Loucy (cell line): Measurements from ENCODE around the gene COL5A3.

Source experiments
- H2AFZ ChIP-seq: fragments of 200-600 bp; sonication (generic); 2 replicates; pipeline ENCODE4 v1.6.0; 2016; ENCODE audit warnings: antibody characterized with exemption, mild to moderate bottlenecking, low read length, moderate library complexity
- H3F3A ChIP-seq: fragments of 200-600 bp; 2 replicates; pipeline ENCODE4 v1.6.0; 2016; ENCODE audit warnings: antibody characterized with exemption, low read depth, mild to moderate bottlenecking
- H3K27me3 ChIP-seq: fragments of 200-600 bp; sonication (generic); 2 replicates; pipeline ENCODE4 v1.6.1; 2014; ENCODE audit warnings: low read length, mild to moderate bottlenecking; ENCODE audit not compliant: insufficient read depth, poor library complexity, severe bottlenecking
- H3K36me3 ChIP-seq: fragments of 200-600 bp; sonication (generic); 2 replicates; pipeline ENCODE4 v1.6.1; 2016; ENCODE audit warnings: low read length; ENCODE audit not compliant: insufficient read depth
- H3K4me1 ChIP-seq: fragments of 200-600 bp; sonication (generic); 2 replicates; pipeline ENCODE4 v1.5.1; 2014; ENCODE audit warnings: low read length, mild to moderate bottlenecking; ENCODE audit not compliant: insufficient read depth, poor library complexity, severe bottlenecking
- H3K4me2 ChIP-seq: fragments of 200-600 bp; sonication (generic); 2 replicates; pipeline ENCODE4 v1.6.0; 2014; ENCODE audit warnings: antibody characterized with exemption, low read length, low read depth, mild to moderate bottlenecking; ENCODE audit not compliant: poor library complexity, severe bottlenecking
- H3K4me3 ChIP-seq: fragments of 200-600 bp; sonication (generic); 2 replicates; pipeline ENCODE4 v1.5.1; 2014; ENCODE audit warnings: low read length, mild to moderate bottlenecking, mixed read lengths; ENCODE audit not compliant: poor library complexity, severe bottlenecking
- H3K79me2 ChIP-seq: fragments of 200-600 bp; sonication (generic); 2 replicates; pipeline ENCODE4 v1.6.1; 2014; ENCODE audit warnings: low read length; ENCODE audit not compliant: insufficient read depth
- H3K9ac ChIP-seq: fragments of 200-600 bp; sonication (generic); 2 replicates; pipeline ENCODE4 v1.6.0; 2014; ENCODE audit warnings: mild to moderate bottlenecking, low read depth, low read length, moderate library complexity; ENCODE audit not compliant: poor library complexity, severe bottlenecking
- H3K9me2 ChIP-seq: fragments of 200-600 bp; sonication (generic); replicated peaks from 2 replicates; pipeline ENCODE4 v1.6.1; 2016; ENCODE audit warnings: low read depth, low read length, mixed read lengths
- H3K9me3 ChIP-seq: fragments of 200-600 bp; sonication (generic); 2 replicates; pipeline ENCODE4 v1.6.1; 2014; ENCODE audit warnings: mild to moderate bottlenecking, antibody characterized with exemption, low read length, low read depth; ENCODE audit not compliant: insufficient read depth
- H4K20me1 ChIP-seq: fragments of 200-600 bp; sonication (generic); 2 replicates; pipeline ENCODE4 v1.6.0; 2014; ENCODE audit warnings: antibody characterized with exemption, low read length, mild to moderate bottlenecking; ENCODE audit not compliant: insufficient read depth, poor library complexity, severe bottlenecking
- EZH2phosphoT487 ChIP-seq: fragments of 200-600 bp; IDR thresholded peaks from 2 replicates; pipeline ENCODE4 v1.6.1; 2018; ENCODE audit warnings: antibody characterized with exemption, mild to moderate bottlenecking, moderate library complexity, borderline replicate concordance
- TF ChIP-seq, protein P1 (sequence below): fragments of 200-600 bp; sonication (generic); conservative IDR thresholded peaks from 2 replicates; pipeline ENCODE4 v1.5.1; 2014; ENCODE audit warnings: mild to moderate bottlenecking, antibody characterized with exemption, low read length

Gene COL5A3

GRCh38 chr19:9936326-9937000, 73.8 kb downstream of the COL5A3 start, which contains the start of gene OLFM2:
Gene OLFM2 (minus strand): TSS chr19:9936515. CDS start chr19:9936366, 149 bp downstream.
- no peaks in the 10 kb centered on the region for H4K20me1 ChIP-seq
- no peak within 1 kb of the TSS for H3K9ac ChIP-seq
- no peaks in the 10 kb centered on the region for H3K36me3 ChIP-seq
- H3K4me1 ChIP-seq, result no peaks in the 10 kb centered on the region
- no peaks in the 10 kb centered on the region for H3K79me2 ChIP-seq
- no peaks in the 10 kb centered on the region for H3K9me2 ChIP-seq
- no peak within 1 kb of the TSS for H3K4me3 ChIP-seq
- no peaks in the 10 kb centered on the region for H3F3A ChIP-seq
- H3K27me3 ChIP-seq, result no peaks in the 10 kb centered on the region
- H2AFZ ChIP-seq, result peak within 1 kb of the TSS; percentile 36; the same call in 1 of the 2 replicates
- no peak within 1 kb of the TSS for H3K4me2 ChIP-seq
- TF ChIP-seq, protein P1, sequence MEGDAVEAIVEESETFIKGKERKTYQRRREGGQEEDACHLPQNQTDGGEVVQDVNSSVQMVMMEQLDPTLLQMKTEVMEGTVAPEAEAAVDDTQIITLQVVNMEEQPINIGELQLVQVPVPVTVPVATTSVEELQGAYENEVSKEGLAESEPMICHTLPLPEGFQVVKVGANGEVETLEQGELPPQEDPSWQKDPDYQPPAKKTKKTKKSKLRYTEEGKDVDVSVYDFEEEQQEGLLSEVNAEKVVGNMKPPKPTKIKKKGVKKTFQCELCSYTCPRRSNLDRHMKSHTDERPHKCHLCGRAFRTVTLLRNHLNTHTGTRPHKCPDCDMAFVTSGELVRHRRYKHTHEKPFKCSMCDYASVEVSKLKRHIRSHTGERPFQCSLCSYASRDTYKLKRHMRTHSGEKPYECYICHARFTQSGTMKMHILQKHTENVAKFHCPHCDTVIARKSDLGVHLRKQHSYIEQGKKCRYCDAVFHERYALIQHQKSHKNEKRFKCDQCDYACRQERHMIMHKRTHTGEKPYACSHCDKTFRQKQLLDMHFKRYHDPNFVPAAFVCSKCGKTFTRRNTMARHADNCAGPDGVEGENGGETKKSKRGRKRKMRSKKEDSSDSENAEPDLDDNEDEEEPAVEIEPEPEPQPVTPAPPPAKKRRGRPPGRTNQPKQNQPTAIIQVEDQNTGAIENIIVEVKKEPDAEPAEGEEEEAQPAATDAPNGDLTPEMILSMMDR, result no peak
- no peak for TF ChIP-seq EZH2phosphoT487
- H3K9me3 ChIP-seq, result no peaks in the 10 kb centered on the region

DNA sequence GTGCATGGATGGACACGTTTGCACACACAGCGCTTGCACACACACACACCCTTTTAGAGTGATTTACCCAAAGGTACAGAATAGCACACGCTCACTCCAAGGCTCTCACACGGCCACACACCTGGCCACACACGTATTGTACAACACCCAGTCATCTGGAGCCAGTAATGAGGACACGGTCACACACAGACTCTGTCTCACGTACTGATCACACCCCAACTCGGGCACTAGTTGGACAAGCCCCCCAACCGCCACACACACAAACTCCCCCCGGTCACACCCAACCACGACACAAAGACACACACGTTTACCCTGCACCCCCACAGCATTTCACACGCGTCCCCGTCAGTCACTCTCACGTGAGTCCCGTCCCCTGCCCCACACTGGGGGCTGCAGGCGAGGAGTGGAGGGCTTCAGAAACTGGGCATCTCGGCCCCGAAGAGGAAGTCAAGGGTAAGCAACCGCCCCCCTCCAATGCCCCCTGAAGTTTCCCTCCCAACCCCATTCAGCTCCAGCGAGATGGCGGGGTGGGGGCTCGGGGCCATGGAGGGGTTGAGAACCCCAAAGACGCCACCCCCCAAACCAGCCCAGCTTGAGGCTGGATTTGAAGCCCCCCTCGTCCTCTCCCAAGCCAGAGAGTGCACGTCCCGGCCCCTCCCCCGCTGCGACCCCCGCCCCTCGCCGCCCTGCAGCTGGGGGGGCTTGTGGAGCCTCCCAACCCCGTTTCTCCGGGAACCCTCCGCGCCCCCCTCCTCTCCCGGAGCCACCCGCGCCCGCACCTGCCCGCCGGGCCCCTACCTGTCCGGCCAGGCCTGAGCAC, 74.6 kb downstream of the COL5A3 start:
- H3K79me2 ChIP-seq, result no peaks in the 10 kb centered on the region
- H3F3A ChIP-seq, result no peaks in the 10 kb centered on the region
- no peak overlapping the region for H3K4me3 ChIP-seq
- no peak overlapping the region for H3K4me2 ChIP-seq
- H3K9me2 ChIP-seq, result no peaks in the 10 kb centered on the region
- no peaks in the 10 kb centered on the region for H3K9me3 ChIP-seq
- no peaks in the 10 kb centered on the region for H3K36me3 ChIP-seq
- H2AFZ ChIP-seq, result peak overlapping the region; percentile 36; the same call in 1 of the 2 replicates
- no peak overlapping the region for H3K9ac ChIP-seq
- no peak for TF ChIP-seq EZH2phosphoT487
- TF ChIP-seq, protein P1, result no peak
- no peaks in the 10 kb centered on the region for H3K4me1 ChIP-seq
- H4K20me1 ChIP-seq, result no peaks in the 10 kb centered on the region
- H3K27me3 ChIP-seq, result no peaks in the 10 kb centered on the region

DNA sequence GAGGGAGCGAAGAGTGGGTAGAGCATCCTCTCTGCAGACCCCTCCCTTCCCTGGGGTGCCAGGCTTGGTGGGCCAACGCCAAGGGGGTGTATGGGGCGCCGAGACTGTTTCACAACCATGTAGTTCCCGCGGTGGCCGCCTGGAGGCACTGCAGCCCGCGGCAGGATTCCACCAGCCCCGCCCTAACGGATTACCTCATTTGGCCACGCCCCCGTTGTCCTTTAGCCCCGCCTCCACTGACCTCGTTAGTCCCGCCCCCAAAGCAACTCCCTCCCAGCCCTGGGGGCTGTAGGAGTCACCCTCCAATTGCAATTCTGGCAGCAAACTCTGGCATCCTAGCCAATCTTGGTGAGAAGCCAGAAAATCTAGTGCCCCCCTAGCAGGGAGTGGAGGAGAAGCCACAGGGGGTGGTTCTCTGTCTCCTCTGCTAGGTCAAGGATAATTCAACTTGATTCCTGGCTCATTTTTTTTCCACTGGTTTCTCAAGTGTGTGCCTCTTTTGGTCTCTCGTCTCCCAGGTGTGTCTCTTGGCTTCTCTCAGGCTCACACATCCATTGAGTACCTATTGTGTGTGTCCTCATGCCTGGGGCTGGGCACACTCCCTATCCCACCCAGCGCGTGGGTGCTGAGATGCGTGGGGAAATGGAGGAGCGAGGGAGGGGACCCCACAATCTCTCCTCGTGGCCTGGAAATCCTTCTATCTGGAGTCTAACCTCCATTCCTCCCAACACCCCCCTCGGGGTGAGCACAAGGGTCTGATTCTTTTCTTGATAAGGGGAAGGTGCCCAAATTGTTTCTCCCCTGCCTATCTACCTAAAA, 76.0 kb downstream of the COL5A3 start:
- TF ChIP-seq, protein P1, result peak; percentile 90
- TF ChIP-seq EZH2phosphoT487, result no peak
- H3K4me3 ChIP-seq, result no peak overlapping the region

More for the DNA sequence above, 76.0 kb downstream of the COL5A3 start:
- Histone ChIP-seq H3K9me3 (no peaks in the 10 kb centered on the region), H3K9ac (no peak overlapping the region), H3K4me1 (no peaks in the 10 kb centered on the region), H2AFZ (no peak overlapping the region), H3K9me2 (no peaks in the 10 kb centered on the region), H3K36me3 (no peaks in the 10 kb centered on the region), H3K4me2 (no peak overlapping the region), H3F3A (no peaks in the 10 kb centered on the region), H3K79me2 (no peaks in the 10 kb centered on the region), H3K27me3 (no peaks in the 10 kb centered on the region), H4K20me1 (no peaks in the 10 kb centered on the region)
